Brain microvascular endothelial cell (primary cell): Measurements from ENCODE around the gene SLC1A7.

Source experiments
- DNase-seq: peaks from one replicate; pipeline ENCODE4 v3.0.0-alpha.2; 2020
- H3K27ac ChIP-seq: fragments of 250-450 bp; sonication (Bioruptor Pico); 2 replicates; pipeline ENCODE4 v1.5.1; 2020; ENCODE audit warnings: mild to moderate bottlenecking, moderate library complexity
- H3K27me3 ChIP-seq: fragments of 250-450 bp; sonication (Bioruptor Pico); replicated peaks from 2 replicates; pipeline ENCODE4 v1.5.1; 2020; ENCODE audit warnings: mild to moderate bottlenecking
- H3K36me3 ChIP-seq: fragments of 250-450 bp; sonication (Bioruptor Pico); replicated peaks from 2 replicates; pipeline ENCODE4 v1.5.1; 2020; ENCODE audit warnings: mild to moderate bottlenecking
- H3K4me3 ChIP-seq: 2 replicates; pipeline ENCODE4 v1.5.1; 2011; ENCODE audit warnings: low read depth, mild to moderate bottlenecking, control low read depth, low read length, moderate library complexity
- CTCF ChIP-seq: IDR thresholded peaks from 2 replicates; pipeline ENCODE4 v1.5.1; 2011; ENCODE audit warnings: low read depth, mild to moderate bottlenecking, moderate library complexity, low read length, control low read depth, inconsistent platforms; ENCODE audit errors: missing control alignments
- in situ Hi-C: cut with HindIII; loops from 2 replicates; pipeline ENCODE4 v1.10.0; 2017; ENCODE audit warnings: low sequenced_read_pairs, low pct_ligation_motif_present

SLC1A7 gene

GRCh38 chr1:53125623-53126360 lies 16.6 kb downstream of the SLC1A7 start:
- Histone ChIP-seq H3K27ac (no peak overlapping the region), H3K36me3 (no peaks in the 10 kb centered on the region), H3K27me3 (no peaks in the 10 kb centered on the region), H3K4me3 (no peak overlapping the region)
- in situ Hi-C loops, result no loop called here
- TF ChIP-seq CTCF, result no peak
- DNase-seq, result no peak

GRCh38 chr1:53125122-53125521 lies 17.3 kb downstream of the SLC1A7 start:
- H3K36me3 ChIP-seq, result no peaks in the 10 kb centered on the region
- H3K27me3 ChIP-seq, result no peaks in the 10 kb centered on the region
- DNase-seq, result no peak
- TF ChIP-seq CTCF, result no peak
- no peak overlapping the region for H3K27ac ChIP-seq
- no peak overlapping the region for H3K4me3 ChIP-seq
- in situ Hi-C loops, result no loop called here

- in situ Hi-C loops, result no loop called here
- Histone ChIP-seq H3K27me3 (no peaks in the 10 kb centered on the region), H3K36me3 (no peaks in the 10 kb centered on the region), H3K4me3 (no peak overlapping the region), H3K27ac (no peak overlapping the region)
- DNase-seq, result no peak
- no peak for TF ChIP-seq CTCF
These were observed 18.8 kb downstream of the SLC1A7 start for GRCh38 chr1:53123453-53124140.

GRCh38 chr1:53122961-53123413 lies 19.5 kb downstream of the SLC1A7 start:
- in situ Hi-C loops, result no loop called here
- DNase-seq, result no peak
- no peak overlapping the region for H3K4me3 ChIP-seq
- no peaks in the 10 kb centered on the region for H3K27me3 ChIP-seq
- TF ChIP-seq CTCF, result no peak
- H3K27ac ChIP-seq, result no peak overlapping the region
- H3K36me3 ChIP-seq, result no peaks in the 10 kb centered on the region

- Histone ChIP-seq H3K4me3 (no peak overlapping the region), H3K27me3 (no peaks in the 10 kb centered on the region), H3K36me3 (no peaks in the 10 kb centered on the region), H3K27ac (no peak overlapping the region)
- DNase-seq, result no peak
- TF ChIP-seq CTCF, result no peak
- in situ Hi-C loops, result no loop called here
These were observed 20.1 kb downstream of the SLC1A7 start for GRCh38 chr1:53122201-53122885.
